Measurements from ENCODE around the gene TRIM31. TPM values are rescaled to one million over a fixed set of nuclear protein-coding genes. Genes with fewer than 3 reads are reported as not detected.

Gene TRIM31
- total and polyA plus RNA-seq, 10 donors = 0.09 to 0.14 TPM; not detected in 8

- H3K4me3 ChIP-seq = no peak overlapping the region
- H3K36me3 ChIP-seq = no peaks in the 10 kb centered on the region
- no peak for DNase-seq
- WGBS, 5 donors = 67 to 81% (median 76%) methylated on average over 6 of the region's 6 CpGs
- peaks cover 0 to 86% (median 11%) of the 10 kb centered on the region in 7 donors for H3K27me3 ChIP-seq (replicated peaks in 1 of 7)
- TF ChIP-seq CTCF (IDR thresholded peaks at IDR 0.05 in 8 of 11, conservative IDR thresholded peaks at IDR 0.05 in 3 of 11) (no peak), POLR2A (IDR thresholded peaks at IDR 0.05) (no peak), POLR2AphosphoS5 (IDR thresholded peaks at IDR 0.05) (no peak)
- no peaks in the 10 kb centered on the region for H3K4me1 ChIP-seq
- no peak overlapping the region for H3K27ac ChIP-seq
- intact Hi-C loops (cut with DNase I; ENCODE audit: low total_unique reads) = no loop called here
- no peaks in the 10 kb centered on the region for H3K9me3 ChIP-seq
Measured at GRCh38 chr6:30092852-30093543, 19.9 kb downstream of the TRIM31 start.

- Histone ChIP-seq H3K36me3 (no peaks in the 10 kb centered on the region), H3K27me3 (replicated peaks in 1 of 7) (peaks cover 0 to 86% (median 14%) of the 10 kb centered on the region in 7 donors), H3K4me1 (no peaks in the 10 kb centered on the region), H3K9me3 (no peaks in the 10 kb centered on the region), H3K4me3 (no peak overlapping the region), H3K27ac (peak overlapping the region in 4 of 8 donors; percentile 14 to 28 (median 24))
- no peak for DNase-seq
- intact Hi-C loops (cut with DNase I; ENCODE audit: low total_unique reads) = no loop called here
- TF ChIP-seq POLR2A (IDR thresholded peaks at IDR 0.05) = no peak
- no peak for TF ChIP-seq POLR2AphosphoS5 (IDR thresholded peaks at IDR 0.05)
- TF ChIP-seq CTCF (IDR thresholded peaks at IDR 0.05 in 8 of 11, conservative IDR thresholded peaks at IDR 0.05 in 3 of 11) = no peak
- WGBS, 5 donors = 43 to 64% (median 53%) methylated on average over 11 of the region's 11 CpGs
Measured at GRCh38 chr6:30091577-30092381, 21.1 kb downstream of the TRIM31 start.

GRCh38 chr6:30087876-30088275 is 25.0 kb downstream of the TRIM31 start:
- H3K27me3 ChIP-seq (replicated peaks in 1 of 7) = peaks cover 0 to 68% (median 10%) of the 10 kb centered on the region in 7 donors
- no peaks in the 10 kb centered on the region for H3K9me3 ChIP-seq
- no peaks in the 10 kb centered on the region for H3K4me1 ChIP-seq
- whole genome bisulfite sequencing, 5 donors = 60 to 80% (median 71%) methylated on average over 5 of the region's 5 CpGs
- intact Hi-C loops (cut with DNase I; ENCODE audit: low total_unique reads) = no loop called here
- DNase-seq = no peak
- no peak overlapping the region for H3K27ac ChIP-seq
- H3K36me3 ChIP-seq = no peaks in the 10 kb centered on the region
- no peak for TF ChIP-seq POLR2A (IDR thresholded peaks at IDR 0.05)
- TF ChIP-seq POLR2AphosphoS5 (IDR thresholded peaks at IDR 0.05) = no peak
- TF ChIP-seq CTCF (IDR thresholded peaks at IDR 0.05 in 8 of 11, conservative IDR thresholded peaks at IDR 0.05 in 3 of 11) = no peak
- no peak overlapping the region for H3K4me3 ChIP-seq

- TF ChIP-seq CTCF (IDR thresholded peaks at IDR 0.05 in 8 of 11, conservative IDR thresholded peaks at IDR 0.05 in 3 of 11) (no peak), POLR2A (IDR thresholded peaks at IDR 0.05) (no peak), POLR2AphosphoS5 (IDR thresholded peaks at IDR 0.05) (no peak)
- WGBS, 5 donors = 32 to 44% (median 39%) methylated on average over 4 of the region's 4 CpGs
- Histone ChIP-seq H3K9me3 (peaks cover 0 to 2% (median 0%) of the 10 kb centered on the region in 8 donors), H3K36me3 (no peaks in the 10 kb centered on the region), H3K4me1 (peaks cover 8 to 19% (median 17%) of the 10 kb centered on the region in 6 donors), H3K27ac (no peak overlapping the region), H3K4me3 (no peak overlapping the region), H3K27me3 (replicated peaks in 1 of 7) (peaks cover 7 to 71% (median 43%) of the 10 kb centered on the region in 7 donors)
- intact Hi-C loops (cut with DNase I; ENCODE audit: low total_unique reads) = no loop called here
- DNase-seq = no peak
Measured at GRCh38 chr6:30077218-30077617, 35.7 kb downstream of the TRIM31 start.

Measured in spleen (tissue), 11 donors.